Measurements from ENCODE around the gene MYT1. TPM values are rescaled to one million over a fixed set of nuclear protein-coding genes. Genes with fewer than 3 reads are reported as not detected.
"Not testable (repeated sequence)": the region's sequence is repeated elsewhere in the genome, so short reads cannot be mapped to it uniquely, and the experiment has no call there.

Gene MYT1
- total RNA-seq, 4 donors from 2014 or later = 0.21 TPM; not detected in 3

- Histone ChIP-seq H3K4me3 (no peak overlapping the region), H3K27me3 (no peaks in the 10 kb centered on the region), H3K9me3 (no peaks in the 10 kb centered on the region), H3K4me1 (no peaks in the 10 kb centered on the region), H3K36me3 (no peaks in the 10 kb centered on the region), H3K27ac (no peak overlapping the region)
- intact Hi-C loops (cut with DNase I; ENCODE audit: low total_unique reads) = no loop called here
- DNase-seq = no peak
- TF ChIP-seq CTCF (IDR thresholded peaks at IDR 0.05) = no peak
- no peak for TF ChIP-seq POLR2A (IDR thresholded peaks at IDR 0.05)
Observed at GRCh38 chr20:64130271-64130670, 34.0 kb upstream of the MYT1 start.

- no peaks in the 10 kb centered on the region for H3K9me3 ChIP-seq
- H3K4me3 ChIP-seq = no peak overlapping the region
- intact Hi-C loops (cut with DNase I; ENCODE audit: low total_unique reads) = no loop called here
- H3K36me3 ChIP-seq = no peaks in the 10 kb centered on the region
- H3K27me3 ChIP-seq = no peaks in the 10 kb centered on the region
- no peaks in the 10 kb centered on the region for H3K4me1 ChIP-seq
- no peak for DNase-seq
- no peak for TF ChIP-seq CTCF (IDR thresholded peaks at IDR 0.05)
- no peak for TF ChIP-seq POLR2A (IDR thresholded peaks at IDR 0.05)
- no peak overlapping the region for H3K27ac ChIP-seq
Observed at GRCh38 chr20:64130876-64131275, 33.4 kb upstream of the MYT1 start.

- DNase-seq = no peak
- no peaks in the 10 kb centered on the region for H3K4me1 ChIP-seq
- intact Hi-C loops (cut with DNase I; ENCODE audit: low total_unique reads) = no loop called here
- no peak overlapping the region for H3K4me3 ChIP-seq
- TF ChIP-seq CTCF (IDR thresholded peaks at IDR 0.05) = no peak
- no peak for TF ChIP-seq POLR2A (IDR thresholded peaks at IDR 0.05)
- H3K9me3 ChIP-seq = no peaks in the 10 kb centered on the region
- H3K36me3 ChIP-seq = no peaks in the 10 kb centered on the region
- no peak overlapping the region for H3K27ac ChIP-seq
- H3K27me3 ChIP-seq = no peaks in the 10 kb centered on the region
Observed at GRCh38 chr20:64131406-64131805, 32.8 kb upstream of the MYT1 start.

- H3K4me3 ChIP-seq = no peak overlapping the region
- intact Hi-C loops (cut with DNase I; ENCODE audit: low total_unique reads) = no loop called here
- H3K4me1 ChIP-seq = no peaks in the 10 kb centered on the region
- no peaks in the 10 kb centered on the region for H3K9me3 ChIP-seq
- H3K27me3 ChIP-seq = no peaks in the 10 kb centered on the region
- no peak for DNase-seq
- TF ChIP-seq CTCF (IDR thresholded peaks at IDR 0.05) (no peak), POLR2A (IDR thresholded peaks at IDR 0.05) (no peak)
- H3K27ac ChIP-seq = no peak overlapping the region
- H3K36me3 ChIP-seq = no peaks in the 10 kb centered on the region
Observed at GRCh38 chr20:64133951-64134407, 30.3 kb upstream of the MYT1 start.

- H3K4me1 ChIP-seq; H3K36me3 ChIP-seq; DNase-seq; H3K27me3 ChIP-seq; intact Hi-C loops (cut with DNase I; ENCODE audit: low total_unique reads); H3K27ac ChIP-seq; H3K9me3 ChIP-seq; H3K4me3 ChIP-seq: not testable (repeated sequence)
Observed at GRCh38 chr20:64134744-64135143, 29.5 kb upstream of the MYT1 start.

All from uterus (tissue), 4 donors.